Daoy (cell line): ENCODE measurements around the gene MAN1B1. TPM values are rescaled to one million over a fixed set of nuclear protein-coding genes. Genes with fewer than 3 reads are reported as not detected.
A peak's percentile ranks its signal among the peaks of the same experiment; 100 is the strongest.
"Not testable (repeated sequence)": the region's sequence is repeated elsewhere in the genome, so short reads cannot be mapped to it uniquely, and the experiment has no call there.

Source experiments
- DNase-seq: peaks from one replicate; pipeline ENCODE4 v3.0.0-alpha.2; 2015; ENCODE audit warnings: low read depth
- total RNA-seq: library from RNA; depleted of rRNA; stranded (reverse); fragments of >200 nt; shearing (Covaris generic); gene quantifications from 2 replicates; pipeline ENCODE4 v1.2.3, GENCODE V29; 2014

Gene MAN1B1
- total RNA-seq, 1 experiment from 2014 or later, result 61.9 TPM

- no peak for DNase-seq
These were observed 40.7 kb downstream of the MAN1B1 start for GRCh38 chr9:137127301-137128157.

GRCh38 chr9:137128158-137128861 lies 41.5 kb downstream of the MAN1B1 start:
- DNase-seq, result no peak

- DNase-seq, result no peak
These were observed 42.2 kb downstream of the MAN1B1 start for GRCh38 chr9:137128862-137129455.

GRCh38 chr9:137129456-137130175 lies 42.8 kb downstream of the MAN1B1 start:
- DNase-seq, result peak; percentile 98

- DNase-seq, result peak; percentile 47
These were observed 43.5 kb downstream of the MAN1B1 start for GRCh38 chr9:137130176-137130755.

GRCh38 chr9:137134191-137134590 lies 47.4 kb downstream of the MAN1B1 start:
- peak; percentile 57 for DNase-seq

- DNase-seq, result not testable (repeated sequence)
These were observed 48.4 kb downstream of the MAN1B1 start for GRCh38 chr9:137135154-137135553.

GRCh38 chr9:137136261-137136880 lies 49.6 kb downstream of the MAN1B1 start:
- DNase-seq, result no peak

- no peak for DNase-seq
These were observed 50.3 kb downstream of the MAN1B1 start for GRCh38 chr9:137136881-137137607.

GRCh38 chr9:137138058-137138721 lies 51.4 kb downstream of the MAN1B1 start:
- DNase-seq, result peak; percentile 62

GRCh38 chr9:137138722-137139467 lies 52.1 kb downstream of the MAN1B1 start, which contains the start of gene GRIN1:
GRIN1 (plus strand) TSS chr9:137139154; CDS start chr9:137139487, 333 bp downstream.
- peak; percentile 59 for DNase-seq

GRCh38 chr9:137139468-137140150 lies 52.8 kb downstream of the MAN1B1 start:
- no peak for DNase-seq

- no peak for DNase-seq
These were observed 53.6 kb downstream of the MAN1B1 start for GRCh38 chr9:137140151-137141012.

- DNase-seq, result no peak
These were observed 54.4 kb downstream of the MAN1B1 start for GRCh38 chr9:137141050-137141810.

GRCh38 chr9:137141976-137142936 lies 55.5 kb downstream of the MAN1B1 start:
- DNase-seq, result no peak
